WTC11 (cell line): ENCODE measurements around the gene TAOK3. TPM values are rescaled to one million over a fixed set of nuclear protein-coding genes. Genes with fewer than 3 reads are reported as not detected.

ENCODE experiments used
- ATAC-seq: fragments of 200-7000 bp; cut with Tn5 transposase; 2 replicates; pipeline ENCODE4 v1.10.0; 2021; ENCODE audit warnings: mild to moderate bottlenecking, moderate library complexity
- CTCF ChIA-PET: fragments of 300-600 bp; sonication (Branson Sonifier 250); formaldehyde crosslinking; loops from one replicate; lab custom pipeline; 2021; ENCODE audit warnings: antibody characterized with exemption; lab: Charles Lee
- POLR2A ChIA-PET: fragments of 350-600 bp; sonication (Branson Sonifier 250); formaldehyde crosslinking; loops from one replicate; lab custom pipeline; 2021; ENCODE audit warnings: antibody characterized with exemption; lab: Charles Lee
- DNase-seq: peaks from one replicate; pipeline ENCODE4 v3.0.0; 2021; ENCODE audit warnings: low spot score
- H3K27ac Mint-ChIP-seq: 2 replicates; pipeline ENCODE4 v1.8.0; 2021; ENCODE audit warnings: mixed read lengths
- H3K27me3 Mint-ChIP-seq: 2 replicates; pipeline ENCODE4 v1.8.0; 2021; ENCODE audit warnings: low read depth, mild to moderate bottlenecking, moderate library complexity, mixed read lengths
- H3K36me3 Mint-ChIP-seq: 2 replicates; pipeline ENCODE4 v1.8.0; 2021; ENCODE audit warnings: mixed read lengths
- H3K4me1 Mint-ChIP-seq: 2 replicates; pipeline ENCODE4 v1.8.0; 2022; ENCODE audit warnings: mixed read lengths
- H3K4me3 Mint-ChIP-seq: 2 replicates; pipeline ENCODE4 v1.8.0; 2021; ENCODE audit warnings: mild to moderate bottlenecking, moderate library complexity, mixed read lengths
- H3K9me3 Mint-ChIP-seq: 2 replicates; pipeline ENCODE4 v1.8.0; 2021; ENCODE audit warnings: mixed read lengths
- AR ChIP-seq: fragments of 250-450 bp; sonication (Bioruptor Pico); IDR thresholded peaks from 2 replicates; pipeline ENCODE4 v1.9.0; 2021; ENCODE audit warnings: mild to moderate bottlenecking
- ATF1 ChIP-seq: sonication (generic); formaldehyde crosslinking; IDR thresholded peaks from 2 replicates; pipeline ENCODE4 v1.8.1; 2023; ENCODE audit warnings: mild to moderate bottlenecking, moderate library complexity, missing genetic modification reagents
- ATF6 ChIP-seq: sonication (generic); formaldehyde crosslinking; IDR thresholded peaks from 2 replicates; pipeline ENCODE4 v1.8.1; 2023; ENCODE audit warnings: mild to moderate bottlenecking, missing genetic modification reagents
- ELF4 ChIP-seq: sonication (generic); formaldehyde crosslinking; IDR thresholded peaks from 2 replicates; pipeline ENCODE4 v1.8.1; 2022; ENCODE audit warnings: low read depth, mild to moderate bottlenecking, moderate library complexity, missing genetic modification reagents
- FOXJ3 ChIP-seq: sonication (generic); formaldehyde crosslinking; IDR thresholded peaks from 2 replicates; pipeline ENCODE4 v1.9.0; 2021; ENCODE audit warnings: missing genetic modification reagents, mild to moderate bottlenecking, borderline replicate concordance
- GABPB1 ChIP-seq: sonication (generic); formaldehyde crosslinking; IDR thresholded peaks from 2 replicates; pipeline ENCODE4 v1.8.1; 2023; ENCODE audit warnings: mild to moderate bottlenecking, missing genetic modification reagents
- GTF2I ChIP-seq: fragments of 250-450 bp; sonication (Bioruptor Pico); conservative IDR thresholded peaks from 2 replicates; pipeline ENCODE4 v1.4.0; 2021; ENCODE audit warnings: mild to moderate bottlenecking
- MAX ChIP-seq: sonication (generic); formaldehyde crosslinking; IDR thresholded peaks from 2 replicates; pipeline ENCODE4 v1.8.0; 2022; ENCODE audit warnings: mild to moderate bottlenecking, missing genetic modification reagents
- TP53 ChIP-seq: sonication (generic); formaldehyde crosslinking; IDR thresholded peaks from 2 replicates; pipeline ENCODE4 v1.8.1; 2023; ENCODE audit warnings: mild to moderate bottlenecking, missing genetic modification reagents
- USF2 ChIP-seq: sonication (generic); formaldehyde crosslinking; IDR thresholded peaks from 2 replicates; pipeline ENCODE4 v1.8.1; 2023; ENCODE audit warnings: mild to moderate bottlenecking, missing genetic modification reagents, moderate library complexity
- ZBTB21 ChIP-seq: sonication (generic); formaldehyde crosslinking; IDR thresholded peaks from 2 replicates; pipeline ENCODE4 v1.8.1; 2023; ENCODE audit warnings: mild to moderate bottlenecking, missing genetic modification reagents, borderline replicate concordance
- ZNF263 ChIP-seq: sonication (generic); formaldehyde crosslinking; IDR thresholded peaks from 2 replicates; pipeline ENCODE4 v1.8.1; 2022; ENCODE audit warnings: low read depth, mild to moderate bottlenecking, moderate library complexity, missing genetic modification reagents
- ZNF281 ChIP-seq: sonication (generic); formaldehyde crosslinking; IDR thresholded peaks from 2 replicates; pipeline ENCODE4 v1.8.0; 2023; ENCODE audit warnings: mild to moderate bottlenecking, missing genetic modification reagents
- ZNF416 ChIP-seq: fragments of 250-450 bp; sonication (Bioruptor Pico); IDR thresholded peaks from 2 replicates; pipeline ENCODE4 v1.9.0; 2021; ENCODE audit warnings: mild to moderate bottlenecking, inconsistent platforms
- total RNA-seq: library from RNA; stranded (reverse); gene quantifications from 3 replicates; pipeline ENCODE4 v1.2.3, GENCODE V29; 2021
- TF ChIP-seq, protein P1 (sequence below): sonication (generic); formaldehyde crosslinking; IDR thresholded peaks from 2 replicates; pipeline ENCODE4 v1.8.1; 2023; ENCODE audit warnings: mild to moderate bottlenecking, missing genetic modification reagents, borderline replicate concordance
- TF ChIP-seq, protein P2 (sequence below): sonication (generic); formaldehyde crosslinking; conservative IDR thresholded peaks from 2 replicates; pipeline ENCODE4 v1.8.1; 2022; ENCODE audit warnings: mild to moderate bottlenecking, missing genetic modification reagents
- TF ChIP-seq, protein P3 (sequence below): sonication (generic); formaldehyde crosslinking; IDR thresholded peaks from 2 replicates; pipeline ENCODE4 v1.8.1; 2023; ENCODE audit warnings: mild to moderate bottlenecking, missing genetic modification reagents, moderate library complexity
- TF ChIP-seq, protein P4 (sequence below): fragments of 250-450 bp; sonication (Bioruptor Pico); IDR thresholded peaks from 2 replicates; pipeline ENCODE4 v1.9.0; 2021; ENCODE audit warnings: moderate library complexity, mild to moderate bottlenecking, inconsistent platforms, borderline replicate concordance

Gene TAOK3
- total RNA-seq, 1 experiment from 2014 or later: 13.0 TPM

GRCh38 chr12:118345355-118345754 is 27.4 kb downstream of the TAOK3 start (continued):
- TF ChIP-seq, protein P1, sequence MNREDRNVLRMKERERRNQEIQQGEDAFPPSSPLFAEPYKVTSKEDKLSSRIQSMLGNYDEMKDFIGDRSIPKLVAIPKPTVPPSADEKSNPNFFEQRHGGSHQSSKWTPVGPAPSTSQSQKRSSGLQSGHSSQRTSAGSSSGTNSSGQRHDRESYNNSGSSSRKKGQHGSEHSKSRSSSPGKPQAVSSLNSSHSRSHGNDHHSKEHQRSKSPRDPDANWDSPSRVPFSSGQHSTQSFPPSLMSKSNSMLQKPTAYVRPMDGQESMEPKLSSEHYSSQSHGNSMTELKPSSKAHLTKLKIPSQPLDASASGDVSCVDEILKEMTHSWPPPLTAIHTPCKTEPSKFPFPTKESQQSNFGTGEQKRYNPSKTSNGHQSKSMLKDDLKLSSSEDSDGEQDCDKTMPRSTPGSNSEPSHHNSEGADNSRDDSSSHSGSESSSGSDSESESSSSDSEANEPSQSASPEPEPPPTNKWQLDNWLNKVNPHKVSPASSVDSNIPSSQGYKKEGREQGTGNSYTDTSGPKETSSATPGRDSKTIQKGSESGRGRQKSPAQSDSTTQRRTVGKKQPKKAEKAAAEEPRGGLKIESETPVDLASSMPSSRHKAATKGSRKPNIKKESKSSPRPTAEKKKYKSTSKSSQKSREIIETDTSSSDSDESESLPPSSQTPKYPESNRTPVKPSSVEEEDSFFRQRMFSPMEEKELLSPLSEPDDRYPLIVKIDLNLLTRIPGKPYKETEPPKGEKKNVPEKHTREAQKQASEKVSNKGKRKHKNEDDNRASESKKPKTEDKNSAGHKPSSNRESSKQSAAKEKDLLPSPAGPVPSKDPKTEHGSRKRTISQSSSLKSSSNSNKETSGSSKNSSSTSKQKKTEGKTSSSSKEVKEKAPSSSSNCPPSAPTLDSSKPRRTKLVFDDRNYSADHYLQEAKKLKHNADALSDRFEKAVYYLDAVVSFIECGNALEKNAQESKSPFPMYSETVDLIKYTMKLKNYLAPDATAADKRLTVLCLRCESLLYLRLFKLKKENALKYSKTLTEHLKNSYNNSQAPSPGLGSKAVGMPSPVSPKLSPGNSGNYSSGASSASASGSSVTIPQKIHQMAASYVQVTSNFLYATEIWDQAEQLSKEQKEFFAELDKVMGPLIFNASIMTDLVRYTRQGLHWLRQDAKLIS (CRISPR knock-in tag): no peak
- TF ChIP-seq TP53 (CRISPR knock-in tag): no peak
- no peak for TF ChIP-seq GTF2I (CRISPR knock-in tag)
- TF ChIP-seq ZNF281 (CRISPR knock-in tag): no peak
- no peak for TF ChIP-seq ELF4 (CRISPR knock-in tag)

DNA sequence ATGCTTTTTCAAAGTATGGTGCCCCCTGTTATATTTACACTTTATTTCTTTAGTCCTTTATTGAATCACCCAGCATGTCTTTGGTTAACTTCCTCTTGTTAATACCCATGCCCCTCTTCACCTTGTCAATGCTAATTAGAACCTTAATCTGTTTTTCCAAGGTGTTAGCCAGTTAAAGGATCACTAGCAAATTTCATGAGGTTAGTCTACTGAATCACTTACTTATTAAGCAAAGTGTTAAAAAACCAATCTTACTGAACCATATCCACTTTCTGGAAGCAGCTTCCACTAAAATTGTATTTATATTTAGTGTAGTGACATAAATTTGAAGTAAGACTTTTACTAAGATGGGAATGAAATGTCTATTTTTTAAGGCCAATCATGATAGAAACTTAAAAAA is 27.9 kb downstream of the TAOK3 start:
- DNase-seq (no peak), ATAC-seq (0 out of 2 replicates have a peak, but pooled peaks have one; percentile 22)
- CTCF ChIA-PET: interaction anchor here (0.5 to 1.0 kb wide), 3 partner anchors 12 to 1428 kb away, joined by 3 to 5 read pairs (median 3); no protein-coding TSS in a partner anchor
- no peaks in the 10 kb centered on the region for H3K36me3 Mint-ChIP-seq
- H3K4me3 Mint-ChIP-seq: no peak overlapping the region
- H3K9me3 Mint-ChIP-seq: no peaks in the 10 kb centered on the region
- peaks cover 20% of the 10 kb centered on the region for H3K4me1 Mint-ChIP-seq
- H3K27ac Mint-ChIP-seq: no peak overlapping the region
- POLR2A ChIA-PET: no interaction called here
- H3K27me3 Mint-ChIP-seq: no peaks in the 10 kb centered on the region
- TF ChIP-seq MAX (no peak), FOXJ3 (CRISPR knock-in tag) (no peak), USF2 (CRISPR knock-in tag) (no peak), ATF6 (CRISPR knock-in tag) (no peak), ATF1 (CRISPR knock-in tag) (no peak), ZBTB21 (no peak), ZNF416 (CRISPR knock-in tag) (no peak), ZNF281 (CRISPR knock-in tag) (no peak), AR (CRISPR knock-in tag) (no peak), ZNF263 (no peak), GABPB1 (CRISPR knock-in tag) (no peak)
- TF ChIP-seq, protein P2, sequence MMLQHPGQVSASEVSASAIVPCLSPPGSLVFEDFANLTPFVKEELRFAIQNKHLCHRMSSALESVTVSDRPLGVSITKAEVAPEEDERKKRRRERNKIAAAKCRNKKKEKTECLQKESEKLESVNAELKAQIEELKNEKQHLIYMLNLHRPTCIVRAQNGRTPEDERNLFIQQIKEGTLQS (CRISPR knock-in tag): no peak
- TF ChIP-seq, protein P3, sequence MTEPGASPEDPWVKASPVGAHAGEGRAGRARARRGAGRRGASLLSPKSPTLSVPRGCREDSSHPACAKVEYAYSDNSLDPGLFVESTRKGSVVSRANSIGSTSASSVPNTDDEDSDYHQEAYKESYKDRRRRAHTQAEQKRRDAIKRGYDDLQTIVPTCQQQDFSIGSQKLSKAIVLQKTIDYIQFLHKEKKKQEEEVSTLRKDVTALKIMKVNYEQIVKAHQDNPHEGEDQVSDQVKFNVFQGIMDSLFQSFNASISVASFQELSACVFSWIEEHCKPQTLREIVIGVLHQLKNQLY: no peak
- TF ChIP-seq, protein P4, sequence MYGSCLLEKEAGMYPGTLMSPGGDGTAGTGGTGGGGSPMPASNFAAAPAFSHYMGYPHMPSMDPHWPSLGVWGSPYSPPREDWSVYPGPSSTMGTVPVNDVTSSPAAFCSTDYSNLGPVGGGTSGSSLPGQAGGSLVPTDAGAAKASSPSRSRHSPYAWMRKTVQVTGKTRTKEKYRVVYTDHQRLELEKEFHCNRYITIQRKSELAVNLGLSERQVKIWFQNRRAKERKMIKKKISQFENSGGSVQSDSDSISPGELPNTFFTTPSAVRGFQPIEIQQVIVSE: no peak
